ENCODE data around the gene G0S2.

- TF ChIP-seq CTCF (conservative IDR thresholded peaks at IDR 0.05) (no peak), ZFX (IDR thresholded peaks at IDR 0.05) (no peak)
Measured at GRCh38 chr1:209662879-209663327, 12.3 kb upstream of the G0S2 start.

Measured in C4-2B (cell line).